ENCODE results near the gene S100A13. TPM values are rescaled to one million over a fixed set of nuclear protein-coding genes. Genes with fewer than 3 reads are reported as not detected.
A peak's percentile ranks its signal among the peaks of the same experiment; 100 is the strongest.

The S100A13 gene
- total and polyA plus RNA-seq, 4 donors: 30.5 to 141 (median 50.1) TPM

GRCh38 chr1:153663211-153663610 lies 35.9 kb upstream of the S100A13 start:
- Histone ChIP-seq H3K4me1 (ENCODE audit: control insufficient read depth, insufficient read depth, low read length) (peaks cover 10% of the 10 kb centered on the region), H3K9me3 (ENCODE audit: control insufficient read depth, insufficient read depth, low read length) (no peaks in the 10 kb centered on the region), H3K27me3 (ENCODE audit: control insufficient read depth, insufficient read depth, low read length) (no peaks in the 10 kb centered on the region), H3K36me3 (ENCODE audit: control insufficient read depth, insufficient read depth, low read length) (peaks cover 67% of the 10 kb centered on the region), H3K27ac (ENCODE audit: low read depth, low read length) (no peak overlapping the region), H3K4me3 (ENCODE audit: low read depth, low read length) (no peak overlapping the region)
- no peak for DNase-seq (ENCODE audit: low read depth in 4 of 6, low spot score in 6 of 6)
- WGBS (ENCODE audit: insufficient coverage): 93% methylated on average over 4 of the region's 5 CpGs

- H3K36me3 ChIP-seq (ENCODE audit: control insufficient read depth, insufficient read depth, low read length): peaks cover 62% of the 10 kb centered on the region
- H3K4me1 ChIP-seq (ENCODE audit: control insufficient read depth, insufficient read depth, low read length): peaks cover 14% of the 10 kb centered on the region
- no peak overlapping the region for H3K27ac ChIP-seq (ENCODE audit: low read depth, low read length)
- DNase-seq (ENCODE audit: low read depth in 4 of 6, low spot score in 6 of 6): no peak
- H3K9me3 ChIP-seq (ENCODE audit: control insufficient read depth, insufficient read depth, low read length): no peaks in the 10 kb centered on the region
- no CpG with 5 or more reads among the region's 2 CpGs for WGBS (ENCODE audit: insufficient coverage)
- H3K4me3 ChIP-seq (ENCODE audit: low read depth, low read length): no peak overlapping the region
- H3K27me3 ChIP-seq (ENCODE audit: control insufficient read depth, insufficient read depth, low read length): no peaks in the 10 kb centered on the region
Observed at GRCh38 chr1:153662269-153662668, 35.0 kb upstream of the S100A13 start.

- Histone ChIP-seq H3K27ac (ENCODE audit: low read depth, low read length) (no peak overlapping the region), H3K4me1 (ENCODE audit: control insufficient read depth, insufficient read depth, low read length) (peaks cover 14% of the 10 kb centered on the region), H3K36me3 (ENCODE audit: control insufficient read depth, insufficient read depth, low read length) (peaks cover 51% of the 10 kb centered on the region), H3K27me3 (ENCODE audit: control insufficient read depth, insufficient read depth, low read length) (no peaks in the 10 kb centered on the region), H3K9me3 (ENCODE audit: control insufficient read depth, insufficient read depth, low read length) (no peaks in the 10 kb centered on the region), H3K4me3 (ENCODE audit: low read depth, low read length) (no peak overlapping the region)
- WGBS (ENCODE audit: insufficient coverage): 35% methylated on average over 5 of the region's 9 CpGs
- peak in 1 of 6 donors; percentile 63 for DNase-seq (ENCODE audit: low read depth in 4 of 6, low spot score in 6 of 6)
Observed at GRCh38 chr1:153661111-153661708, 33.9 kb upstream of the S100A13 start.

- Histone ChIP-seq H3K27ac (ENCODE audit: low read depth, low read length) (no peak overlapping the region), H3K36me3 (ENCODE audit: control insufficient read depth, insufficient read depth, low read length) (peaks cover 39% of the 10 kb centered on the region), H3K4me1 (ENCODE audit: control insufficient read depth, insufficient read depth, low read length) (peaks cover 14% of the 10 kb centered on the region), H3K4me3 (ENCODE audit: low read depth, low read length) (peak overlapping the region; percentile 92), H3K9me3 (ENCODE audit: control insufficient read depth, insufficient read depth, low read length) (no peaks in the 10 kb centered on the region), H3K27me3 (ENCODE audit: control insufficient read depth, insufficient read depth, low read length) (no peaks in the 10 kb centered on the region)
- DNase-seq (ENCODE audit: low read depth in 4 of 6, low spot score in 6 of 6): no peak
- no CpG with 5 or more reads among the region's 9 CpGs for WGBS (ENCODE audit: insufficient coverage)
Observed at GRCh38 chr1:153659656-153660055, 32.4 kb upstream of the S100A13 start.

GRCh38 chr1:153659175-153659534 lies 31.9 kb upstream of the S100A13 start:
- Histone ChIP-seq H3K27me3 (ENCODE audit: control insufficient read depth, insufficient read depth, low read length) (no peaks in the 10 kb centered on the region), H3K27ac (ENCODE audit: low read depth, low read length) (peak overlapping the region; percentile 91), H3K4me3 (ENCODE audit: low read depth, low read length) (peak overlapping the region; percentile 92), H3K36me3 (ENCODE audit: control insufficient read depth, insufficient read depth, low read length) (peaks cover 34% of the 10 kb centered on the region), H3K4me1 (ENCODE audit: control insufficient read depth, insufficient read depth, low read length) (peaks cover 14% of the 10 kb centered on the region), H3K9me3 (ENCODE audit: control insufficient read depth, insufficient read depth, low read length) (no peaks in the 10 kb centered on the region)
- WGBS (ENCODE audit: insufficient coverage): 48% methylated on average over 8 of the region's 8 CpGs
- DNase-seq (ENCODE audit: low read depth in 4 of 6, low spot score in 6 of 6): no peak

GRCh38 chr1:153658400-153659174 lies 31.3 kb upstream of the S100A13 start, which contains the start of gene SNAPIN:
Gene SNAPIN, plus strand, starts transcription at chr1:153658703. Its CDS starts 41 bp downstream, at chr1:153658744.
- DNase-seq (ENCODE audit: low read depth in 4 of 6, low spot score in 6 of 6): peak; percentile 79 to 97 (median 85)
- under 1% methylated on average over 50 of the region's 53 CpGs for WGBS (ENCODE audit: insufficient coverage)
- Histone ChIP-seq H3K36me3 (ENCODE audit: control insufficient read depth, insufficient read depth, low read length) (peaks cover 30% of the 10 kb centered on the region), H3K4me1 (ENCODE audit: control insufficient read depth, insufficient read depth, low read length) (peaks cover 14% of the 10 kb centered on the region), H3K27ac (ENCODE audit: low read depth, low read length) (peak within 1 kb of the TSS; percentile 91), H3K27me3 (ENCODE audit: control insufficient read depth, insufficient read depth, low read length) (no peaks in the 10 kb centered on the region), H3K9me3 (ENCODE audit: control insufficient read depth, insufficient read depth, low read length) (no peaks in the 10 kb centered on the region), H3K4me3 (ENCODE audit: low read depth, low read length) (peak within 1 kb of the TSS; percentile 92)

GRCh38 chr1:153655333-153655732 lies 28.0 kb upstream of the S100A13 start:
- no peak for DNase-seq (ENCODE audit: low read depth in 4 of 6, low spot score in 6 of 6)
- H3K36me3 ChIP-seq (ENCODE audit: control insufficient read depth, insufficient read depth, low read length): peaks cover 8% of the 10 kb centered on the region
- WGBS (ENCODE audit: insufficient coverage): no CpG with 5 or more reads among the region's 3 CpGs

GRCh38 chr1:153652805-153653500 lies 25.6 kb upstream of the S100A13 start:
- Histone ChIP-seq H3K4me3 (ENCODE audit: low read depth, low read length) (no peak overlapping the region), H3K27me3 (ENCODE audit: control insufficient read depth, insufficient read depth, low read length) (no peaks in the 10 kb centered on the region), H3K4me1 (ENCODE audit: control insufficient read depth, insufficient read depth, low read length) (peaks cover 13% of the 10 kb centered on the region), H3K9me3 (ENCODE audit: control insufficient read depth, insufficient read depth, low read length) (no peaks in the 10 kb centered on the region), H3K27ac (ENCODE audit: low read depth, low read length) (no peak overlapping the region), H3K36me3 (ENCODE audit: control insufficient read depth, insufficient read depth, low read length) (no peaks in the 10 kb centered on the region)
- WGBS (ENCODE audit: insufficient coverage): 88% methylated on average over 2 of the region's 3 CpGs
- DNase-seq (ENCODE audit: low read depth in 4 of 6, low spot score in 6 of 6): no peak

More at GRCh38 chr1:153655333-153655732, 28.0 kb upstream of the S100A13 start:
- Histone ChIP-seq H3K9me3 (ENCODE audit: control insufficient read depth, insufficient read depth, low read length) (no peaks in the 10 kb centered on the region), H3K27ac (ENCODE audit: low read depth, low read length) (no peak overlapping the region), H3K4me3 (ENCODE audit: low read depth, low read length) (no peak overlapping the region), H3K27me3 (ENCODE audit: control insufficient read depth, insufficient read depth, low read length) (no peaks in the 10 kb centered on the region), H3K4me1 (ENCODE audit: control insufficient read depth, insufficient read depth, low read length) (peaks cover 14% of the 10 kb centered on the region)

GRCh38 chr1:153651771-153652170 lies 24.5 kb upstream of the S100A13 start:
- no peak overlapping the region for H3K4me3 ChIP-seq (ENCODE audit: low read depth, low read length)
- peaks cover 6% of the 10 kb centered on the region for H3K36me3 ChIP-seq (ENCODE audit: control insufficient read depth, insufficient read depth, low read length)
- no peak overlapping the region for H3K27ac ChIP-seq (ENCODE audit: low read depth, low read length)
- WGBS (ENCODE audit: insufficient coverage): 86% methylated on average over 1 of the region's 1 CpG
- no peaks in the 10 kb centered on the region for H3K27me3 ChIP-seq (ENCODE audit: control insufficient read depth, insufficient read depth, low read length)
- DNase-seq (ENCODE audit: low read depth in 4 of 6, low spot score in 6 of 6): no peak
- no peaks in the 10 kb centered on the region for H3K9me3 ChIP-seq (ENCODE audit: control insufficient read depth, insufficient read depth, low read length)
- peaks cover 12% of the 10 kb centered on the region for H3K4me1 ChIP-seq (ENCODE audit: control insufficient read depth, insufficient read depth, low read length)
